ENCODE results near the gene HCAR3. TPM values are rescaled to one million over a fixed set of nuclear protein-coding genes. Genes with fewer than 3 reads are reported as not detected.
"Not testable (repeated sequence)": the region's sequence is repeated elsewhere in the genome, so short reads cannot be mapped to it uniquely, and the experiment has no call there.

The HCAR3 gene
- polyA plus RNA-seq, 4 donors = 0.08 to 0.67 (median 0.46) TPM

DNA sequence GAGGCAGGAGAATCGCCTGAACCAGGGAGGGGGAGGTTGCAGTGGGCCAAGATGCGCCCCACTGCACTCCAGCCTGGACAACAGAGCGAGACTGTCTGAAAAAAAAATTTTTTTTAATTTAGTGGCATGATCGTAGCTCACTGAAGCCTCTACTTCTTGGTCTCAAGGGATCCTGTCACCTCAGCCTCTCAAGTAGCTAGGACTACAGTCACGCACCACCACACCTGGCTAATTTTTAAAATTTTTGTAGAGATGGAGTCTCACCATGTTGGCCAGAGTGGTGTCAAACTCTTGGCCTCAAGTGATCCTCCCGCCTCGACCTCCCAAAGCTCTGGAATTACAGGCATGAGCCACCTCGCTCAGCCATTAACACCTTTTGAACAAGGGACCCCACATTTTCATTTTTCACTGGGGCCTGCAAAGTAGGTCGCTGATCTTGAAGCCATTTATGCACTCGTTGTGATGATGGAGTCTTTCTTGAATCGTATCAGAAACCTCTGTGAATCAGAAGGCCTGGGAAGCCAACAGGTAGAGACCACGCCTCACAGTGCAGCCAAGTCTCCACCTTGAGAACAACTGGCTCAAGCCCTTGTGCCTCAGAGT, 8.1 kb upstream of the HCAR3 start:
- DNase-seq (ENCODE audit: low read depth in 4 of 4, low spot score in 3 of 4) = no peak

- DNase-seq (ENCODE audit: low read depth in 4 of 4, low spot score in 3 of 4) = no peak
Observed at GRCh38 chr12:122722387-122722786, 5.8 kb upstream of the HCAR3 start.

GRCh38 chr12:122721057-122721545, 4.5 kb upstream of the HCAR3 start:
- no peak for DNase-seq (ENCODE audit: low read depth in 4 of 4, low spot score in 3 of 4)

- DNase-seq (ENCODE audit: low read depth in 4 of 4, low spot score in 3 of 4) = not testable (repeated sequence)
Observed at GRCh38 chr12:122715211-122715610, 1.4 kb downstream of the HCAR3 start.

GRCh38 chr12:122713491-122714188, 3.0 kb downstream of the HCAR3 start:
- not testable (repeated sequence) for DNase-seq (ENCODE audit: low read depth in 4 of 4, low spot score in 3 of 4)

DNA sequence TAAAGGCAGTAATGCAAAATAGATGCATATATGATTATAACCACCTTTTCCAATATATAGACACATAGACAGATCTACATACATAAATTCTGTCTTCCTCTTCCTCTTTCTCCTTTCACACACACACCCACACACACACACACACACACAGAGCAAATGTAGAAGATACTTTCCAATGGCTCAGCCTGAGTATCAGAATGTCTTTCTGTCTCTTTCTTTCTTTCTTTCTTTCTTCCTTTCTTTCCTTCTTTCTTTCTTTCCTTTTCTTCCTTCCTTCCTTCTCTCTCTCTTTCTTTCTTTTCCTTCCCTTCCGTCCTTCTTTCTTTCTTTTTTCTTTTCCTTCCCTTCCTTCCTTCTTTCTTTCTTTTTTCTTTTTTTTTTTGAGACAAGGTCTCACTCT, 5.3 kb downstream of the HCAR3 start:
- DNase-seq (ENCODE audit: low read depth in 4 of 4, low spot score in 3 of 4) = not testable (repeated sequence)

GRCh38 chr12:122710341-122710740, 6.3 kb downstream of the HCAR3 start:
- not testable (repeated sequence) for DNase-seq (ENCODE audit: low read depth in 4 of 4, low spot score in 3 of 4)

DNA sequence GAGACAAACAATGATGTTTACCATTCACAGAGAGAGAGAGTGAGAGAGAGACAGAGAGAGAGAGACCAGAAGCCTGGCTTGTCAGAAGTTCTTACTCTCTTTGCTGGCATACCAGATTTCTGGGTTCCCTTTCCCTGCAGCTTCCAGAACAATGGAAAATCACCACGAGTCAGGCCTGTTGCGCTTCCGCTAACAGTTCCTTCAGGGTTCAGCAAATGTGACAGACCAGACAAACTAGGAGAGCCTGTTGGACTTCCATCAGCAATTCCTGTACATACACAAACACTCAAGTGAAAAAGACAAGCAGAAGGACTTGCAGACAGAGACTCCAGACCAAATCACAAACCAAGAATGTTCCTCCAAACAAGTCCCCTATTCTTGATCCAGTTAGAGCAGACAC, 7.3 kb downstream of the HCAR3 start:
- DNase-seq (ENCODE audit: low read depth in 4 of 4, low spot score in 3 of 4) = not testable (repeated sequence)

- DNase-seq (ENCODE audit: low read depth in 4 of 4, low spot score in 3 of 4) = not testable (repeated sequence)
Observed at GRCh38 chr12:122703841-122704240, 12.8 kb downstream of the HCAR3 start.

DNA sequence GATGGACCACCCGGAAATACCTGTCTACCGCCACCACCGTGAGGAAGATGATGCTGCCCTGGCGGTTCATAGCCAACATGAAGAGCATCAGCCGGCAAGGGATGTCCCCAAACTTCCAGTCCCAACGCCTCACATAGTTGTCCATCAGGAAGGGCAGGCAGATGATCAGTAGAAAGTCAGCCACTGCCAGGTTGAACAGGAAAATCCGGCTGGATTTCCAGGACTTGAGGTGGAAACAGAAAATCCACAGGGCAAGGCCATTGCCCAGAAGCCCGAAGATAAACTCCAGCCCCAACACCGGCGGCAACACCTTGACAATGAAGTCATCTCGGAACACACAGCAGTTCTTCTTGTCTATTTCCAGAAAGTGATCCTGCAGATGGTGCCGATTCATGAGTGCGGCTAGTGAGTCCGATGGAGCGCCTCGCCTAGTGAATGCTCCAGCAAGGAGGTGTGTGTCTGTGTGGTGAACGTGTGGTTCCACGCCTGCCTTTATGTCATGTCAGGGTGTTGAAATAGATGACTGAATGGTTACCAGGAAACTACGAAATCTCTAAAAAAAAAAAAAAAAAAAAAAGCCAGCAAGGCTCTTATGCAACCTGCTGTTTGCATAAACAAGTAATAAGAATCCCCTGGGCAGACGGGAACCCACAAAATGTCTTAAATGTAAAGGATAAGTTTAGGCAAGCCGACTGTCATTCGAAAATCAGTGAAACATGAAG, 13.6 kb downstream of the HCAR3 start, which contains the start of gene HCAR2:
TSS of gene HCAR2 (minus strand) at position 468 of the 722 bp plus-strand sequence. CDS start at position 394, 74 bp downstream.
- DNase-seq (ENCODE audit: low read depth in 4 of 4, low spot score in 3 of 4) = not testable (repeated sequence)

GRCh38 chr12:122701481-122701880, 15.1 kb downstream of the HCAR3 start:
- not testable (repeated sequence) for DNase-seq (ENCODE audit: low read depth in 4 of 4, low spot score in 3 of 4)

DNA sequence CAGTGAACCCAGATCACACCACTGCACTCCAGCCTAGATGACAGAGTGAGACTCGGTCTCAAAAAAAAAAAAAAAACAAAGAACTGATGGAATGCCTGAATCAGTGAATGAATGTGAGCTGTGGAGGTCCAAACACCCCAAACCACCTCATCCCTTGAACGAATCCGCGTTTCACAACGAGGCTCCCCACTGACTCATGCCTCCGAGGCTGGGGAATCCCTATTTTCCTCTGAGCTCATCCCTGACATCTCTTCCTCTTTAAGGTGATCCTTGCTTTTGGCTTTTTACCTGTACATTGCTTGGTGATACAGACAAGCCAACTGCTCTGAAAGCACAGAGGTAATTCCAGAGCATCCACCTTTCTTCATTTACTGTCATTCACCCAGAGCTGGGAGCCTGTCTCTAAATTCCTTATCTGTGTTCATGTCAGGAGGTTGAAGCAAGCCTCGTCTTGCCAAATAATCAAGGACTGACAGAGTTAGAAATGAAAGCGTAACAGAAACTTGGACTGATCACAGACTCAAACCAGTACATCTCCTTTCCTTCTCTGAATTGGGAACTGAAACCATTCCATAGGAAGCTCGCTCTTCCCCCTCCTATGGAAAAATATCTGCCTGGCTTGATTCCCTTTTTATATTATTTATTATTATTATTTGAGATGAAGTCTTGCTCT, 16.4 kb downstream of the HCAR3 start:
- DNase-seq (ENCODE audit: low read depth in 4 of 4, low spot score in 3 of 4) = not testable (repeated sequence)

- not testable (repeated sequence) for DNase-seq (ENCODE audit: low read depth in 4 of 4, low spot score in 3 of 4)
Observed at GRCh38 chr12:122696922-122697321, 19.7 kb downstream of the HCAR3 start.

GRCh38 chr12:122691566-122691965, 25.0 kb downstream of the HCAR3 start:
- no peak for DNase-seq (ENCODE audit: low read depth in 4 of 4, low spot score in 3 of 4)

DNA sequence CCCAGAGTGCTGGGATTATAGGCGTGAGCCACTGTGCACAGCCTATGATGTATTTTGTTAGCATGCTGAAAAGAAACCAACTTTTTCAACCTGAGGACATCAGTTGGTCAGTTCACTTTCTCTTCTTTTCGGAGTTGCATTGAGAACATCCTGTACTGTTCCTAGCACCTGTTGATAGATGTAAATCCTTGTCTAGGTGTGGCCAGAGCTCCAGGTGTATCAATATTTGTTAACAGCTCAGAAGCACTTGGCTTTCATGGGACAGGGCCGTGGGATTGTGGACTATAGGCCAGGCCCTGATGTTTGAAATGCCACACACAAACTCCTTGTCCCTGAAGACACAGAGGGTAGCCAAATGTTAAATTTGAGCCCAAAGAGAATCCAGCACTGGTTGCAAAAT, 28.3 kb downstream of the HCAR3 start:
- DNase-seq (ENCODE audit: low read depth in 4 of 4, low spot score in 3 of 4) = no peak

GRCh38 chr12:122687086-122687485, 29.5 kb downstream of the HCAR3 start:
- DNase-seq (ENCODE audit: low read depth in 4 of 4, low spot score in 3 of 4) = no peak

- DNase-seq (ENCODE audit: low read depth in 4 of 4, low spot score in 3 of 4) = no peak
Observed at GRCh38 chr12:122686538-122686937, 30.1 kb downstream of the HCAR3 start.

DNA sequence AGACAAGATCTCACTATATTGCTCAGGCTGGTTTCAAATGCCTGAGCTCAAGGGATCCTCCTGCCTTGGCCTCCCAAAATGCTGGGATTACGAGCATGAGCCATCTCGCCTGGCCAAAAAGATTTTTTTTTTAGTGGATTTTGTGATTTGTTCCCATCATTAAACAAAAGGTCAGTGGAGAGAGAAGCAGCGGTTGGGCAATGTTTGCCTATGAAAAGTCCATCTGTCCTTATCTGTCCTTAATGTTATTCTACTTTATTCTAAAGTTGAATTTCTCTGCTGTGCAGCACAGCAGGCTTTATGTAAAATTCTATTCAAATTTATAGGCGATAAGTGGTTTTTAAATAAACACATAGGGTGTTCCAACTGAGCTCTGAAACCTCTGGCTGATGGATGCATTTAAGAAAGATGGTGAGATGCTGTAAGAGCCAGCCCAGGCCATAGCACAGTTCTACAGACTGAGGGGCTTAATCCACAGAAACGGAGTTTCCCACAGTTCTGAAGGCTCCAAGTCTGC, 32.3 kb downstream of the HCAR3 start:
- DNase-seq (ENCODE audit: low read depth in 4 of 4, low spot score in 3 of 4) = no peak

- no peak for DNase-seq (ENCODE audit: low read depth in 4 of 4, low spot score in 3 of 4)
Observed at GRCh38 chr12:122681814-122682213, 34.8 kb downstream of the HCAR3 start.

- DNase-seq (ENCODE audit: low read depth in 4 of 4, low spot score in 3 of 4) = not testable (repeated sequence)
Observed at GRCh38 chr12:122680989-122681388, 35.6 kb downstream of the HCAR3 start.
